Measurements from ENCODE around the gene LIPH.

DNA sequence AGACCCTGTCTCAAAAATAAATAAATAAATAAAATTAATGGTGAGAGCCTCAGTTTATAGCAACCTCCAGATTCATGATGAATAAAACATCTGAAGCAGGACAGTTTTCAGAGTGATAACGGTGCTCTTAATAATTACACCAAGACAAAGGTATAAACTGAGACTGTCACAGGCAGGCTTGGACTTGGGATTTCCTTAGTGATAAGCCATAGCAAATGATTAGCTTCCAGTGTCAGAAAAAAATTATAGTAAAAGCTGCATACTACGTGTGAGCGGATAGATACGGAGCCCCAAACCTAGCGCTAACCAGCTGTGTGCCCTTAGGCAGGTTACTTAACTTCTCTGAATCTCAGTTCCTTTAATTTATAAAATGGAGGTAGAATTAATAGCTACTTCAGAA, 21.5 kb downstream of the LIPH start:
- TF ChIP-seq POLR2AphosphoS5 (IDR thresholded peaks at IDR 0.05; ENCODE audit: borderline replicate concordance, low read depth, low read length) (no peak), EZH2 (IDR thresholded peaks at IDR 0.05) (no peak), FOXP2 (optimal IDR thresholded peaks at IDR 0.05; ENCODE audit: control extremely low read depth, extremely low read length, insufficient read depth) (no peak)

Data from SK-N-MC (cell line).